Natural killer cell (primary cell): ENCODE data around the gene CLDN9. TPM values are rescaled to one million over a fixed set of nuclear protein-coding genes. Genes with fewer than 3 reads are reported as not detected.

Source experiments
- ATAC-seq, 3 donors: fragments of 150-1000 bp in 2 of 3; fragments of 200-7000 bp in 1 of 3; cut with Tn5 transposase; 1 replicate in 1 of 3; 2 replicates in 2 of 3; pipeline ENCODE4 v1.10.0; 2021; ENCODE audit warnings: mild to moderate bottlenecking in 2 of 3, moderate library complexity in 2 of 3
- DNase-seq, 2 donors: peaks; one replicate each; pipeline versions ENCODE4 v3.0.0 to v3.0.0-alpha.2; 2013 to 2021; ENCODE audit warnings: mixed read lengths in 1 of 2
- H3K27ac ChIP-seq: one replicate; pipeline ENCODE4 v1.5.1; 2013; ENCODE audit warnings: mild to moderate bottlenecking, low read length
- H3K27me3 ChIP-seq: one replicate; pipeline ENCODE4 v1.6.1; 2013; ENCODE audit warnings: low read length; ENCODE audit not compliant: control insufficient read depth, insufficient read depth
- H3K36me3 ChIP-seq: one replicate; pipeline ENCODE4 v1.6.1; 2013; ENCODE audit warnings: low read length; ENCODE audit not compliant: control insufficient read depth, insufficient read depth
- H3K4me1 ChIP-seq: one replicate; pipeline ENCODE4 v1.6.1; 2013; ENCODE audit warnings: low read length; ENCODE audit not compliant: control insufficient read depth, insufficient read depth
- H3K4me3 ChIP-seq: one replicate; pipeline ENCODE4 v1.5.1; 2013; ENCODE audit warnings: low read length
- H3K9me3 ChIP-seq: one replicate; pipeline ENCODE4 v1.6.1; 2013; ENCODE audit warnings: low read length; ENCODE audit not compliant: control insufficient read depth, insufficient read depth
- H3K27ac Mint-ChIP-seq, 2 donors: one replicate each; pipeline ENCODE4 v1.8.0; 2022; ENCODE audit warnings: mild to moderate bottlenecking in 2 of 2, mixed read lengths in 2 of 2, moderate library complexity in 1 of 2
- H3K27me3 Mint-ChIP-seq, 2 donors: one replicate each; pipeline ENCODE4 v1.8.0; 2022; ENCODE audit warnings: low read depth in 2 of 2, mixed read lengths in 2 of 2
- H3K36me3 Mint-ChIP-seq: one replicate; pipeline ENCODE4 v1.8.0; 2022; ENCODE audit warnings: mixed read lengths
- H3K4me1 Mint-ChIP-seq, 2 donors: one replicate each; pipeline ENCODE4 v1.8.0; 2022; ENCODE audit warnings: mixed read lengths in 2 of 2
- H3K4me3 Mint-ChIP-seq: one replicate; pipeline ENCODE4 v1.8.0; 2022; ENCODE audit warnings: mild to moderate bottlenecking, moderate library complexity, mixed read lengths
- H3K9me3 Mint-ChIP-seq, 2 donors: one replicate each; pipeline ENCODE4 v1.8.0; 2022; ENCODE audit warnings: mixed read lengths in 2 of 2
- WGBS: methylation state at CpG from one replicate; pipeline ENCODE4 v1.1.7; 2013; ENCODE audit warnings: missing lambda C conversion rate; ENCODE audit not compliant: insufficient coverage; 5-methylcytosine and 5-hydroxymethylcytosine counted together
- intact Hi-C: fragments of 100-400 bp; cut with micrococcal nuclease; formaldehyde crosslinking; loops from one replicate; pipeline ENCODE4 v1.14.2; 2022
- total RNA-seq, 4 donors: library from RNA; stranded (reverse); fragments of 120-200 nt in 1 of 4; gene quantifications; one replicate each; pipeline versions ENCODE4 v1.2.3 to v1.2.4, GENCODE V29; 2013 to 2022
- TF ChIP-seq, protein P1 (sequence below): fragments of 200-600 bp; IDR thresholded peaks from one replicate; pipeline ENCODE4 v1.8.0; 2022; ENCODE audit warnings: antibody characterized with exemption

The CLDN9 gene
- total RNA-seq, 3 donors from 2014 or later (not counting 1 experiment from before 2014, with no cell fraction given) = 0.34 to 0.35 TPM; not detected in 1

DNA sequence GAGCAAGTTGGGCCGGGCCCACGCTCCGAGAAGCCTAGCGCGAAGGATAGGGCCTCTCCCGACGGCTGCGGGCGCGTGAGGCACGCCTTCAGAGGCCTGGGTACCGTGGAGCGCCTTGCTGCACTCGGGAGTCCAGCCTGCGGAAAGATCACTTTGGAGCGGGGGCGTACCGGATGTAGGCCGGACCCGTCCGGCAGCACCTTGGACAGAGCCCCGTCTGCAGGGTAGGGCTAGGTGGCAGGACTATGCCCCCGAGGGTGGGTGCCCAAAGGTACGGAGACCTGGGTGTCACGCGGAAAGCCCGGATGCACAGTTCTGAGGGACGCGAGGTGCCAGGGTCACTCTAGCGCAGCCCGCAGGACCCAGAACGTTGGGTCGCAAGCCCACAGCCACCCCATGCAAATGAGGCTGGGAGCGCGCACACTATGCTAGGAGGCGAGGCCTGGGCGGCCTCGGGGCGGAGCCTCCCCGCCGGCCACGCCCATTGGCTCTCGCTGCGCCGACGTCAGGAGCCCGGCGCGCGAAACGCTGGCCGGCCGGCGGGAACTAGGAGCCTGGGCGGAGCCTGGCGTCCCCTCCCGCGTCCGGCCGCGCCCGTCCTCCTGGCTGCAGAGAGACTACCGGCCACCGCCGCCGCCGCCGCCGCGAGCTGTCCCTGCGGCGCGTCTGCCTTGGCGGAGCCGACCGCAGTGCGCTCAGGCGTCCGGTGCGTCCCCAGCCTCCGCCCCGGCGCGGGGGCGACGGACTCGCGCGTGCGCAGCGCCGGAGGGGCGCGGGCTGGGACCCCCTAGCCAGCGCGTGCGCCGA, 43.8 kb upstream of the CLDN9 start, which contains the start of gene PAQR4:
PAQR4 (plus strand) TSS at position 611 of the 807 bp plus-strand sequence. CDS start 327 bp downstream, outside the sequence.
- Histone ChIP-seq H3K27ac (no peak within 1 kb of the TSS), H3K4me1 (peaks cover 61% of the 10 kb centered on the region), H3K36me3 (no peaks in the 10 kb centered on the region), H3K27me3 (peaks cover 37% of the 10 kb centered on the region), H3K9me3 (no peaks in the 10 kb centered on the region), H3K4me3 (peak within 1 kb of the TSS; percentile 44)
- WGBS = under 1% methylated on average over 98 of the region's 98 CpGs
- peak within 1 kb of the TSS in 1 of 2 donors; percentile 35 for H3K27ac Mint-ChIP-seq
- peaks cover 10 to 30% of the 10 kb centered on the region in 2 donors for H3K4me1 Mint-ChIP-seq
- H3K36me3 Mint-ChIP-seq = no peaks in the 10 kb centered on the region
- peaks cover 10 to 12% of the 10 kb centered on the region in 2 donors for H3K27me3 Mint-ChIP-seq
- peak; percentile 83 to 90 (median 84) for ATAC-seq
- peak; percentile 83 to 90 for DNase-seq
- TF ChIP-seq, protein P1, sequence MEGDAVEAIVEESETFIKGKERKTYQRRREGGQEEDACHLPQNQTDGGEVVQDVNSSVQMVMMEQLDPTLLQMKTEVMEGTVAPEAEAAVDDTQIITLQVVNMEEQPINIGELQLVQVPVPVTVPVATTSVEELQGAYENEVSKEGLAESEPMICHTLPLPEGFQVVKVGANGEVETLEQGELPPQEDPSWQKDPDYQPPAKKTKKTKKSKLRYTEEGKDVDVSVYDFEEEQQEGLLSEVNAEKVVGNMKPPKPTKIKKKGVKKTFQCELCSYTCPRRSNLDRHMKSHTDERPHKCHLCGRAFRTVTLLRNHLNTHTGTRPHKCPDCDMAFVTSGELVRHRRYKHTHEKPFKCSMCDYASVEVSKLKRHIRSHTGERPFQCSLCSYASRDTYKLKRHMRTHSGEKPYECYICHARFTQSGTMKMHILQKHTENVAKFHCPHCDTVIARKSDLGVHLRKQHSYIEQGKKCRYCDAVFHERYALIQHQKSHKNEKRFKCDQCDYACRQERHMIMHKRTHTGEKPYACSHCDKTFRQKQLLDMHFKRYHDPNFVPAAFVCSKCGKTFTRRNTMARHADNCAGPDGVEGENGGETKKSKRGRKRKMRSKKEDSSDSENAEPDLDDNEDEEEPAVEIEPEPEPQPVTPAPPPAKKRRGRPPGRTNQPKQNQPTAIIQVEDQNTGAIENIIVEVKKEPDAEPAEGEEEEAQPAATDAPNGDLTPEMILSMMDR = no peak
- intact Hi-C loops = no loop called here
- H3K9me3 Mint-ChIP-seq = no peaks in the 10 kb centered on the region
- peak within 1 kb of the TSS; percentile 79 for H3K4me3 Mint-ChIP-seq

DNA sequence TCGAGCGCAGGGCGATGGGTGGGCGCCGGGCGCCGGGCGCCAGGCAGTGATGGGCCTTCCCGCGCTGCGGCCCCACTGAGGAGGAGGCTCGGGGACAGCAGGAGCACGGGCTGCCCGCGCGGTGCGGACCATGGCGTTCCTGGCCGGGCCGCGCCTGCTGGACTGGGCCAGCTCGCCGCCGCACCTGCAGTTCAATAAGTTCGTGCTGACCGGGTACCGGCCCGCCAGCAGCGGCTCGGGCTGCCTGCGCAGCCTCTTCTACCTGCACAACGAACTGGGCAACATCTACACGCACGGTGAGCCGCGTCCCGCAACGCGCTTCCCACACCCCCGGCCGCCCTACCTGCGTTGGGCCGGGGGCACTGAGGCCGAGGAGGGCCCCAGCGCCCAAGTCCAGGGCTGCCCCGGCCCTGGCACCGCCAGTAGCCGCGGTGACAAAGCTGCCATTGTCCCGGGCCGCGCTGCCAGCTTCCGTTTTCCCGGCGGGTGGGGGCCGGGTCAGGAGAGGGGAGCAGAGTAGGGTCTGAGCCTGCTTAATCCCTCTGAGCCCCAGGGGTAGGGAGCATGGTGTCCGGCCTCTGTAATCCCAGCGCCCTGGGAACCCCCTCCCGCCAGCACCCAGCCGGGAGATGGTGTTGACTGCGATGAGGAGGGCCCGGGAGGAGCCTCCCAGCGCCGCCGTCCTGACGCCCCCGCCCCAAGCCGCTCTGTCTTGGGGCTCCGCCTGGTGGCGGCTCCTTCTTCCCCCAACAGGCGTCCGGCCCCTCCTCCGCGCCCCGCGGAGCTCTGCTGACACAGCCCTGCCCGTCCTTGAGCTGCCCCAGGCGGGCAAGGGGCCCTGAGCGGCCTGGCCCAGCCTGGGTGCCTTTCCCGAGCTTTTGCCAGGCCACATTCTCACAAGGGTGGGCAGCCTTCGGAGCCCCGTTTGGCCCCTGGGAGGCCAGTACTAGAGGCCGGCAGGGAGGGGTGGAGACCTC, 42.9 kb upstream of the CLDN9 start:
- WGBS = 2% methylated on average over 83 of the region's 83 CpGs
- H3K27ac Mint-ChIP-seq = no peak overlapping the region
- intact Hi-C loops = no loop called here
- Histone ChIP-seq H3K27me3 (peaks cover 28% of the 10 kb centered on the region), H3K36me3 (no peaks in the 10 kb centered on the region), H3K9me3 (no peaks in the 10 kb centered on the region), H3K27ac (no peak overlapping the region), H3K4me1 (peaks cover 52% of the 10 kb centered on the region), H3K4me3 (peak overlapping the region; percentile 44)
- no peaks in the 10 kb centered on the region for H3K36me3 Mint-ChIP-seq
- peak; percentile 53 to 80 for DNase-seq
- peak overlapping the region; percentile 65 for H3K4me3 Mint-ChIP-seq
- peak; percentile 60 to 75 (median 61) for ATAC-seq
- no peaks in the 10 kb centered on the region for H3K9me3 Mint-ChIP-seq
- TF ChIP-seq, protein P1 = peak; percentile 40
- H3K4me1 Mint-ChIP-seq = peaks cover 10 to 25% of the 10 kb centered on the region in 2 donors
- peaks cover 9 to 10% of the 10 kb centered on the region in 2 donors for H3K27me3 Mint-ChIP-seq

DNA sequence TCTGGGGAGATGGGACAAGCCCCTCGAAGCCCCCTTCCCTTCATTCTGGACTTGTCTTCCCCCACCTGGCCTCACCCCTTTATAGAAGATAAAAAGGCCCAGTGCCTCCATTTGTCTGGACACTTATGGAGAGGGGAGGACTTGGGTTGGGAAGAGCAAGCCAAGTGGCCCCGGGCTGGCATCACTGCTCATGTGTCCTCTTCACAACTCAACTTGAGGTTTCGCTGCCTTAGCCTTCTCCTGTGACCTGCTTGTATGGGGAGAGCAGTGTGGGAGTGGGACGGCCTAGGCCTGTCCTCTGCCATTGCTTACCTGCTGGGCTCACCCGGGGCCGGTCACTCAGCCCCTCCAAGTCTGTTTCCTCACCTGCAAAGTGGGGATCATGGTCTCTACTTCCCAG, 42.2 kb upstream of the CLDN9 start:
- Histone ChIP-seq H3K4me1 (peaks cover 45% of the 10 kb centered on the region), H3K4me3 (no peak overlapping the region), H3K27me3 (peaks cover 24% of the 10 kb centered on the region), H3K36me3 (no peaks in the 10 kb centered on the region), H3K27ac (no peak overlapping the region), H3K9me3 (no peaks in the 10 kb centered on the region)
- H3K27me3 Mint-ChIP-seq = peaks cover 6 to 10% of the 10 kb centered on the region in 2 donors
- intact Hi-C loops = no loop called here
- ATAC-seq = no peak
- no peaks in the 10 kb centered on the region for H3K9me3 Mint-ChIP-seq
- no peak overlapping the region for H3K27ac Mint-ChIP-seq
- TF ChIP-seq, protein P1 = no peak
- 87% methylated on average over 6 of the region's 6 CpGs for WGBS
- H3K4me1 Mint-ChIP-seq = peaks cover 10 to 20% of the 10 kb centered on the region in 2 donors
- no peaks in the 10 kb centered on the region for H3K36me3 Mint-ChIP-seq
- peak overlapping the region; percentile 65 for H3K4me3 Mint-ChIP-seq
- no peak for DNase-seq
